Activated T-cell treated with anti-CD3 and anti-CD28 coated beads, Interleukin-2, amount 50 U/mL, for 72 hours (primary cell): ENCODE measurements around the gene FILIP1L. TPM values are rescaled to one million over a fixed set of nuclear protein-coding genes. Genes with fewer than 3 reads are reported as not detected.
A peak's percentile ranks its signal among the peaks of the same experiment; 100 is the strongest.

Experiments used
- ATAC-seq, 2 donors: fragments of 150-1000 bp; cut with Tn5 transposase; replicated peaks in 1 of 2; 2 replicates each; pipeline ENCODE4 v1.10.0; 2021; ENCODE audit warnings: moderate library complexity in 2 of 2, mild to moderate bottlenecking in 1 of 2
- DNase-seq, 2 donors: peaks; one replicate each; pipeline ENCODE4 v3.0.0; 2021 to 2022; ENCODE audit warnings: mixed read lengths in 1 of 2
- H3K27ac Mint-ChIP-seq: one replicate; pipeline ENCODE4 v1.8.0; 2022; ENCODE audit warnings: mild to moderate bottlenecking, moderate library complexity, mixed read lengths
- H3K27me3 Mint-ChIP-seq: one replicate; pipeline ENCODE4 v1.8.0; 2022; ENCODE audit warnings: low read depth, mixed read lengths
- H3K36me3 Mint-ChIP-seq, 2 donors: one replicate each; pipeline ENCODE4 v1.8.0; 2022; ENCODE audit warnings: mixed read lengths in 2 of 2, mild to moderate bottlenecking in 1 of 2; ENCODE audit not compliant: insufficient read depth in 2 of 2
- H3K4me1 Mint-ChIP-seq: one replicate; pipeline ENCODE4 v1.8.0; 2022; ENCODE audit warnings: low read depth, mixed read lengths
- H3K4me3 Mint-ChIP-seq, 2 donors: one replicate each; pipeline ENCODE4 v1.8.0; 2022; ENCODE audit warnings: mild to moderate bottlenecking in 2 of 2, mixed read lengths in 2 of 2, moderate library complexity in 2 of 2
- H3K9me3 Mint-ChIP-seq, 2 donors: one replicate each; pipeline ENCODE4 v1.8.0; 2022; ENCODE audit warnings: mixed read lengths in 2 of 2
- total RNA-seq, 2 donors: library from RNA; stranded (reverse); gene quantifications; one replicate each; pipeline ENCODE4 v1.2.3, GENCODE V29; 2022

The FILIP1L gene
- total RNA-seq, 2 donors from 2014 or later = 0.46 to 0.93 TPM

- H3K4me1 Mint-ChIP-seq = peaks cover 52% of the 10 kb centered on the region
- DNase-seq = peak; percentile 97
- H3K4me3 Mint-ChIP-seq = peak within 1 kb of the TSS; percentile 85 to 99
- no peaks in the 10 kb centered on the region for H3K9me3 Mint-ChIP-seq
- H3K27me3 Mint-ChIP-seq = no peaks in the 10 kb centered on the region
- peak within 1 kb of the TSS; percentile 99 for H3K27ac Mint-ChIP-seq
- peak; percentile 95 to 96 for ATAC-seq
- H3K36me3 Mint-ChIP-seq = peaks cover 0 to 3% of the 10 kb centered on the region in 2 donors
Measured at GRCh38 chr3:99817437-99818240, 296.7 kb downstream of the FILIP1L start, which contains the start of gene CMSS1. Gene CMSS1 (plus strand): TSS chr3:99817862.

GRCh38 chr3:99817047-99817436 is 297.3 kb downstream of the FILIP1L start:
- H3K9me3 Mint-ChIP-seq = no peaks in the 10 kb centered on the region
- peak overlapping the region; percentile 99 for H3K27ac Mint-ChIP-seq
- peaks cover 52% of the 10 kb centered on the region for H3K4me1 Mint-ChIP-seq
- H3K4me3 Mint-ChIP-seq = peak overlapping the region; percentile 85 to 99
- H3K36me3 Mint-ChIP-seq = peaks cover 0 to 3% of the 10 kb centered on the region in 2 donors
- no peak for ATAC-seq
- no peak for DNase-seq
- H3K27me3 Mint-ChIP-seq = no peaks in the 10 kb centered on the region

- Mint-ChIP-seq H3K27me3 (no peaks in the 10 kb centered on the region), H3K4me1 (peaks cover 6% of the 10 kb centered on the region), H3K4me3 (no peak overlapping the region), H3K36me3 (peaks cover 5% of the 10 kb centered on the region in 2 donors), H3K9me3 (peaks cover 5% of the 10 kb centered on the region in 2 donors), H3K27ac (no peak overlapping the region)
- DNase-seq (no peak), ATAC-seq (no peak)
Measured at GRCh38 chr3:99810403-99810802, 303.9 kb downstream of the FILIP1L start.

DNA sequence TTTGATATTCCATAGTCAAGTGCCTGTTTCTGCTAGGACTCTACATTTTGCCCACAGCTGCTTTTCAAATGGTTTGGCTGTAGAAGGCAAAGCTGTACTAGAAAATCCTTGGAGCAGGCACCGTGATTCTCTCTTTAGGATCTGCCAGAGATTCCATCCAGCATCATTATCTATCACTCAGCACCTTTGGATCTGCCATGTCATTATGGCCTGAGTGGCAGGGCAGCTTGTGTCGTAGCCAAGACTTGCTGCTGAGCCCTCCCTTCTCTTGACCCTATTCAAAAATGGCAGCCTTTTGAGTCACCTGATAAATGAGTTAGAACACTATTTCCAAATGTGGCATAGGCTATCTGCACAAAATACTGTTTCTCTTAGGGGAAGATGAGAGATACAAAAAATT is 304.7 kb downstream of the FILIP1L start:
- Mint-ChIP-seq H3K27ac (no peak overlapping the region), H3K36me3 (peaks cover 6% of the 10 kb centered on the region in 2 donors), H3K4me3 (no peak overlapping the region), H3K4me1 (peaks cover 6% of the 10 kb centered on the region), H3K9me3 (peaks cover 5 to 6% of the 10 kb centered on the region in 2 donors), H3K27me3 (no peaks in the 10 kb centered on the region)
- no peak for DNase-seq
- no peak for ATAC-seq

GRCh38 chr3:99808163-99808794 is 306.0 kb downstream of the FILIP1L start:
- DNase-seq = peak; percentile 35 to 39
- Mint-ChIP-seq H3K9me3 (peaks cover 7 to 9% of the 10 kb centered on the region in 2 donors), H3K36me3 (peaks cover 6 to 8% of the 10 kb centered on the region in 2 donors), H3K27ac (no peak overlapping the region), H3K27me3 (no peaks in the 10 kb centered on the region), H3K4me3 (no peak overlapping the region), H3K4me1 (peaks cover 6% of the 10 kb centered on the region)
- ATAC-seq = no peak

DNA sequence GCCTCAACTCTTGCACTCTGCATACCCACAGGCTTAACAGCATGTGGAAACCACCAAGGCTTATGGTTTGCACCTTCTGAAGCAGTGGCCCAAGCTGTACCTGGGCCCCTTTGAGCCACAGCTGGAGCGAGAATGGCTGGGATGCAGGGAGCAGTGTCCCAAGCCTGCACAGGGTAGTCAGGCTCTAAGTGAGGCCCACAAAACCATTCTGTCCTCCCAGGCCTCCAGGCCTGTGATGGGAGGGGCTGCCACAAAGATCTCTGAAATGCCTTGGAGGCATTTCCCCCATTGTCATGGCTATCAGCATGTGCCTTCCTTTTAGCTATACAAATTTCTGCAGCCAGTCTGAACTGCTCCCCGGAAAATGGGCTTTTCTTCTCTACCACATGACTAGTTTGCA is 309.1 kb downstream of the FILIP1L start:
- Mint-ChIP-seq H3K4me3 (no peak overlapping the region), H3K9me3 (peaks cover 9 to 10% of the 10 kb centered on the region in 2 donors), H3K27ac (no peak overlapping the region), H3K4me1 (peaks cover 6% of the 10 kb centered on the region), H3K36me3 (peaks cover 6 to 8% of the 10 kb centered on the region in 2 donors), H3K27me3 (no peaks in the 10 kb centered on the region)
- no peak for DNase-seq
- ATAC-seq = no peak

- Mint-ChIP-seq H3K27me3 (no peaks in the 10 kb centered on the region), H3K27ac (no peak overlapping the region), H3K36me3 (peaks cover 6 to 8% of the 10 kb centered on the region in 2 donors), H3K9me3 (peaks cover 9 to 10% of the 10 kb centered on the region in 2 donors), H3K4me3 (no peak overlapping the region), H3K4me1 (peaks cover 5% of the 10 kb centered on the region)
- DNase-seq = no peak
- no peak for ATAC-seq
Measured at GRCh38 chr3:99803297-99803696, 311.0 kb downstream of the FILIP1L start.

DNA sequence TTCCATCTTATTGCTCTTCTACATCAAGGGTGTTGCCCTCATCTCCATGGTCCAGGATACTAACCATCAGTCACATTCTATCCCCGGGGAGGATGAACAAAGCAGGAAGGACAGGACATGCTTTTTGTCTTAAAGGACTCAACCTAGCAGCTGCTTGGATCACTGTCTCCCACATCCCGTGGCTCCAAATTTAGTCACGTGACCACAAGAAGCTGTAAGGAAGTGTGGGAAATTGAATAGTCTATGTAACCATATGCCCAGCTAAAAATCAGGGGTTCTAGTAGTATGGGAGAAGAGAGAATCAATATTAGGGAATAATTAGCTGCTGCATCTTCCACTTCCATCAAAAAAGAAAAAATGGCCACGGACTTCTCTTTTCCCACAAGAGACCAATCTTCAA is 314.9 kb downstream of the FILIP1L start:
- peaks cover 3 to 5% of the 10 kb centered on the region in 2 donors for H3K9me3 Mint-ChIP-seq
- H3K4me3 Mint-ChIP-seq = no peak overlapping the region
- H3K27ac Mint-ChIP-seq = no peak overlapping the region
- ATAC-seq = no peak
- DNase-seq = no peak
- no peaks in the 10 kb centered on the region for H3K4me1 Mint-ChIP-seq
- H3K36me3 Mint-ChIP-seq = peaks cover 0 to 1% of the 10 kb centered on the region in 2 donors
- no peaks in the 10 kb centered on the region for H3K27me3 Mint-ChIP-seq

GRCh38 chr3:99795573-99795972 is 318.7 kb downstream of the FILIP1L start:
- DNase-seq (no peak), ATAC-seq (no peak)
- H3K27ac Mint-ChIP-seq = no peak overlapping the region
- no peak overlapping the region for H3K4me3 Mint-ChIP-seq
- H3K4me1 Mint-ChIP-seq = no peaks in the 10 kb centered on the region
- no peaks in the 10 kb centered on the region for H3K36me3 Mint-ChIP-seq
- no peaks in the 10 kb centered on the region for H3K9me3 Mint-ChIP-seq
- H3K27me3 Mint-ChIP-seq = no peaks in the 10 kb centered on the region

GRCh38 chr3:99794485-99794884 is 319.8 kb downstream of the FILIP1L start:
- Mint-ChIP-seq H3K9me3 (no peaks in the 10 kb centered on the region), H3K27me3 (no peaks in the 10 kb centered on the region), H3K4me3 (no peak overlapping the region), H3K4me1 (no peaks in the 10 kb centered on the region), H3K27ac (no peak overlapping the region), H3K36me3 (no peaks in the 10 kb centered on the region)
- ATAC-seq = no peak
- DNase-seq = no peak

DNA sequence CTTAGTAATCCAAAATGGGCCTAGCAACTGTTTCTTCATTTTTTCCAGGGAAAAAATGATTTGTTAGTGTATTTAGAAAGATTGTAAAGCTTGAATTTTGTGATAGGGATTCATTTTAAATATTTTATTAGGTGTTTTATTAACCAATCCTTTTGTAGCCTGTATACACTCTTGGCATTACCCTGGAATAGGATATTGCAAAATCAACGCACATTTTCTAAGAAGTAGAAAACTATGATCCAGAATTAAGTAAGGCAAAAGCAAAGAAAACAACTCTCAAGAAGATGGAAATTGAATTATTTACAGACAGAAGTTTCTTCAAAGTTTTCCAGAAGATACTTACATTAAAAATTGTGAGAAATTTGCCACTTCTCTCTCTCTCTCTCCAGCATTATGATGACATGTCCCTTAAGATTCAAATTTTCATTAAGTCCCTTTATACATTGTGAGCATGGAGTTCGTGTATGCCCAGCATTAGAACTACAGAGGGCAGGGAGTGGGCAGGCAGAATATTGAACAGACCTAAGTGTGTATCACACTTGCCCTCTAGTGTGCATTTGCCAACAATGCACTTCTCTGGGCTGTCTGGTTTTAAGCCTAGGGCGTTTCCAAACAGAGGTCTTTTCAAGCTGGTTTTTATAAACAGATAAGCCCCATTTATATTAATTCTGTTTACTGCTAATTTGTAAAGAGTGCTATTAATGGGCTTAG is 325.1 kb downstream of the FILIP1L start:
- peaks cover 18% of the 10 kb centered on the region for H3K27me3 Mint-ChIP-seq
- H3K4me3 Mint-ChIP-seq = no peak overlapping the region
- H3K4me1 Mint-ChIP-seq = no peaks in the 10 kb centered on the region
- no peak overlapping the region for H3K27ac Mint-ChIP-seq
- DNase-seq = peak; percentile 2 to 6
- H3K36me3 Mint-ChIP-seq = no peaks in the 10 kb centered on the region
- H3K9me3 Mint-ChIP-seq = no peaks in the 10 kb centered on the region
- peak; percentile 59 to 72 for ATAC-seq
